Large intestine (tissue), 1 donor: ENCODE data around the gene POU2AF3. TPM values are rescaled to one million over a fixed set of nuclear protein-coding genes. Genes with fewer than 3 reads are reported as not detected.

Source experiments
- polyA plus RNA-seq: library from polyadenylated mRNA; unstranded; fragments of 120-200 nt; gene quantifications from one replicate; pipeline ENCODE4 v1.2.1, GENCODE V29; 2013

Gene POU2AF3
- polyA plus RNA-seq, 1 donor = 17.2 TPM

Other genes with a start within 250 kb of the POU2AF3 start
- gene POU2AF2, start 52.8 kb upstream of the POU2AF3 start, polyA plus RNA-seq = 0.49 TPM
- gene POU2AF1, start 80.7 kb downstream of the POU2AF3 start, polyA plus RNA-seq = 1.2 TPM
- not detected for gene BTG4, start 213.8 kb downstream of the POU2AF3 start, polyA plus RNA-seq
- gene HOATZ, start 216.2 kb downstream of the POU2AF3 start, polyA plus RNA-seq = 0.01 TPM
- 5.4 TPM for gene LAYN, start 242.2 kb downstream of the POU2AF3 start, polyA plus RNA-seq